Activated CD4-positive, CD25-positive, alpha-beta regulatory T cell treated with anti-CD3 and anti-CD28 coated beads, Interleukin-2, amount 50 U/mL, for 24 hours (primary cell): ENCODE results near the gene DGLUCY.
"Not testable (repeated sequence)": the region's sequence is repeated elsewhere in the genome, so short reads cannot be mapped to it uniquely, and the experiment has no call there.

Source experiments
- ATAC-seq, 2 donors: fragments of 150-1000 bp; cut with Tn5 transposase; one replicate each; pipeline ENCODE4 v1.10.0; 2021; ENCODE audit warnings: mild to moderate bottlenecking in 1 of 2, moderate library complexity in 1 of 2

Gene DGLUCY

DNA sequence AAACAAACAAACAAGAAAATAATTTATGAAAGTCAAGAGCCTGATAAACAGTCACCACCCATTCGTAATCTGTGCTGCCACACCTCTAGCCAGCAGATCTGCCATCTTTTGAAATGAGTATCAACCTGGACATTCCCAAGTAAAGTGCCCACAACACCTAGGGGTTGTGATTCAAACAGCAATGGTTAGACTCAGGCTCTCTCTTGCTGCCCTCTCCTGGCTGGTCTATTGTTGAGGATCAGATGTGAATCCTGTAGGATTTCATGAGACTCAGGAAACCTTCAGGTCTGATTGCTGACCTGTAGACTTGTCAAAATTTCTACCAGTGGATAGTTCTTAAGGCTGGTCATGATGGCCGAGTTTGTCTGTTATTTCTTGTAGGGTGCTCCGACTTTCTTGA, 26.8 kb downstream of the DGLUCY start:
- no peak for ATAC-seq

DNA sequence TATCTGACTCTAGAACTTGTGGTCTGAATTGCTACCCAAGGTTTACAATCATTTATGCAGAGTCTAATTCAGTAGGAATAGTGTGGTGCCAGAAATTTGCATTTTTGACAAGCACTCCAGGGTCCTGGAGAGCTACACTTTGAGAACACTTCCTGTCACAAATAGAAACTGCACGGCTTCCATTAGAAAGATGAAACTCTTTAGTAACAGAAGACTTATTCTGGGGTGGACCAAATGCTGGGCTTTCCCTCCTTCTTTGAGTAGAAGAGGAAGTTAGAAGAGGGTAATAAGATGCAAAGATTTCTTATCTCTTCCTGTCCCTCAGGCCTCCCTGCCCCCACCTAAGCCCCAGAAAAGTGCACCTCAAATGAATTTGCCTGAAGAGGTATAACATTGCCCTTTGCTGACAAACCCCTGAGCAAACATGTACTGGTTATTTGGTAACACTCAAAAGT, 28.4 kb downstream of the DGLUCY start:
- peak in 1 of 2 donors; percentile 39 for ATAC-seq

- no peak for ATAC-seq
Measured at GRCh38 chr14:91143862-91144261, 30.0 kb downstream of the DGLUCY start.

GRCh38 chr14:91144425-91145145, 30.7 kb downstream of the DGLUCY start:
- ATAC-seq, result no peak

- no peak for ATAC-seq
Measured at GRCh38 chr14:91145391-91146160, 31.7 kb downstream of the DGLUCY start.

DNA sequence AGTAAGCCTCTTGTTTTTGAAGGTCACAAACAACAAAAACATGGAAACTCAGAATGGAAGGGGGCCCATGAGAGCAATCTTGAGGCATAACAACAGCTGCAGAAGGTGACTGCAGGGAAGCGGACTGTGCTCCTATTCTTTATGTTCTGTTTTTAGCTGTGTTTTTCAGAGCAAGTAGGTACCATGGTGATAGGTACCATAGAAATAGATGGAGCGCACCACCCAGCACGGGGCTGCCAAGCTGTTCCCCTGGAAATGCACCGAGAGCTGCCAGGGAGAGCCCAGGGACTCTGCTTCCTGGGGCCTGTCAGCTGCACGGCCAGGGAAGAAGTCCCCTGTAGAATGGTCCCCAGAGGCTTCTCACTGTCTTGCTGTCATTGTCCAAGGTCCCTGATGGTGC, 32.8 kb downstream of the DGLUCY start:
- ATAC-seq, result no peak

- no peak for ATAC-seq
Measured at GRCh38 chr14:91149462-91149861, 35.6 kb downstream of the DGLUCY start.

GRCh38 chr14:91152499-91152898, 38.6 kb downstream of the DGLUCY start:
- no peak for ATAC-seq

DNA sequence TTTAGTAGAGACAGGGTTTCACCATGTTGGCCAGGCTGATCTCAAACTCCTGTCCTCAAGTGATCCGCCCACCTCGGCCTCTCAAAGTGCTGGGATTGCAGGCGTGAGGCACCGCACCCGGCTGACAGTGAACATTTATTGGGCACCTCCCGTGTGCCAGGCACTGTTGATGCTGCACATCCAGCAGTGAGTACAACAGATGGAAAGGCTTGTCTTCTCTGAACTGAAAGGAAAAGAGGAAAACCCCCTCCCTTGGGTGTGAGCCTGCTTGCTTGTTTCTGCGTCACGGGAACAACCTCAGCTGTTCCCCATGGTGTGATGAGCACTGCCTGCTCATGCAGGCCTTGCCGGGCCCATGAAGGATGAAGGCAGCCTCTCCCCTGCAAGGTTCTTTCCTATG, 39.5 kb downstream of the DGLUCY start:
- ATAC-seq, result no peak

DNA sequence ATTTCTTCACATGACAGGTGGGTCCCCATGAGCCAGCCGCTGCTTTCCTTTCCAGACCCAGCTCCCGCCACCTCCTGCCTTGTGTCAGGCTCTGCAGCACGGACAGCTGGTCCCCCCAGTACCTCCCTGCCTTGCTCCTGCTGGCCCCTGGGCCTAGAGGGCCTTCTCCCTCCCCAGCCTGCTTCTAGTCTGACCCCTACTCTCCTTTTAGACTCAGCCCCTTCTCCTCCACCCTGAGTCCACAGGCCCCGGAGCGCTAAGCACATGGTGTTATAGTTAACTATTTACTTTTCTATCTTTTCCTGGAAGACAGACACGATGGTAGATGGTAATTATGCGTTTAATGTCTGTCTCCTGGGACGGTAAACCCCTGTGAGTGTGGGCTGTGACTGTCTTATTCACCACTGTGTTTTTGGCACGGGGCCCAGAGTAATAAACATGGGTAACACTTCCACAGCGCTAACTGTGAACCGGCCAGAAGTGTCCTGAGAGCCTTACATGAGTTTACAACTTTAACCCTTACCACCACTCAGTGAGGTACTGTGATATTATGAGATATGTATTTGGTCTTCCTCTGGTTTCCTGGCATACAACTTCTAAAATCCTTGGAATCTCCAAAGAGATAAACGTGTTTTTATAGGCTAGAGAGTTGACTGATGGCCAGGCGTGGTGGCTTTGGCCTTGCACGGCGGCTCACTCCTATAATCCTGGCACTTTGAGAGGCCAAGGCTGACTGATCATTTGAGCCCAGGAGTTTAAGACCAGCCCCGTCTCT, 41.2 kb downstream of the DGLUCY start:
- ATAC-seq, result peak; percentile 58 to 75

- ATAC-seq, result no peak
Measured at GRCh38 chr14:91155626-91156089, 41.8 kb downstream of the DGLUCY start.

GRCh38 chr14:91156142-91156666, 42.3 kb downstream of the DGLUCY start:
- not testable (repeated sequence) for ATAC-seq

- not testable (repeated sequence) for ATAC-seq
Measured at GRCh38 chr14:91156877-91157276, 43.0 kb downstream of the DGLUCY start.

DNA sequence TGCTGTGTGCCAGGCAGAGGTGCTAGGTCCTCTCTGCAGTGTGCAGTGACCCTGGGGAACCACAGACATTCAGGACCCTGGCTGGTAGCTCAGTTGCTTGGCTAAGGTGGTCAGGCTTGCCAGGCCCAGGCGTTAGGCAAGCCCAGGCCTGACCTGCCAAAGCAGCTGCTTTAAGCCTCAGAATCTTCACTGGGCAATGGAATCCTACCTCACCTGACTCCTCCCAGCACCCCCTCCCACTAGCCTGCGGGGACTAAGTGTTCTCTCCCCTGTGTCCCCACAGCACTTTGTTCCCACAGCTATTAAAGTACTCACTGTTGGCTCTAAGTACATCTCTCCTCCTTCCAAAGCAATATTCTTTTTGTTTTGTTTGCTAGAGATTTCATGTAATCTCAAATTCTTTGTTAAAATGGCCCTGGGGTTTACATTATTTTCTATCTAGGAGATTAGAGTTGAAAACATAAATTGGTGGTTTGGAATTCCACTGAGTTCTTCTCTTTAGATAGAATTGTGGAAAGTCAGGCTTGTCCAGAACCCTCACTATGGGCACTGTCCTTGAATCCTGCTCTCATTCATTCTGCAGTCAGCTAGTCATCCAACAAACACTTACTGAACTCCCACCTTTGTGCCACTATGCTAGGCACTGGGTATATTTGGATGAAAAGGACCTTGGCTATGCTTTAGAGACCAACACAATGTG, 44.4 kb downstream of the DGLUCY start:
- ATAC-seq, result no peak

GRCh38 chr14:91159182-91159581, 45.3 kb downstream of the DGLUCY start:
- ATAC-seq, result no peak

- no peak for ATAC-seq
Measured at GRCh38 chr14:91159906-91160305, 46.0 kb downstream of the DGLUCY start.

- ATAC-seq, result no peak
Measured at GRCh38 chr14:91163316-91163715, 49.4 kb downstream of the DGLUCY start.

- no peak for ATAC-seq
Measured at GRCh38 chr14:91164676-91165075, 50.8 kb downstream of the DGLUCY start.

DNA sequence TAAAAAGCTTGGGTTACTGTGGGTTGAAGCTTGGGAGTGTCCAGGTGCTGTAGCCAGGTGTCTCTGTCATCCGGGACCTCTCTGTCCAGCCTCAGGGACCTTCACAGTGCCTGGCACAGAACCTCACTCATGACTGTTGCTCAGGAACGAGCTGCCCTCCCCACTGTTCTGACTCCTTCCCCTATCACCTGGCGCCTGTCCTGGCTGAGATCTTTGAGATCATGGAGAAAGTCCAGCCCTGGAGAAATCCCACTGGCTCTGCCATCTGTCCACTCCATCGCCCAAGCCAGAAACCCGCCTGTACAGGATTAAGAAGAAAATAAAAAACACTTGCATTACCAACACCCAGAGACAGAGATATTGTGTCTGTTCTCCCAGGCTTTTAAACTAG, 53.5 kb downstream of the DGLUCY start:
- no peak for ATAC-seq

DNA sequence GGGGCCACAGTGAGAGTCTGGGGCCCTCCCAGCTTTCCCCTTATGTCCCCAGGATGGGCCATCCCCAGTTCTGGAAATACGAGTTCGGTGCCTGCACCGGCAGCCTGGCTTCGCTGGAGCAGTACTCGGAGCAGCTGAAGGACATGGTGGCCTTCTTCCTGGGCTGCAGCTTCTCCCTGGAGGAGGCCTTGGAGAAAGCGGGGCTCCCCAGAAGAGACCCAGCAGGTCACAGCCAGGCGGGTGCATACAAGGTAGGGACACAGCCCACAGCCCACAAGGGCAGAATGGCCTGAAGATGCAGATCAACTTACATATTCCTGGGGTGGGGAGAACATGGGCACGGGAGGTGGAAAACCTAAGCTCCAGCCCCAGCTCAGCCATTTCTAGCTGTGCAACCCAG, 56.1 kb downstream of the DGLUCY start:
- ATAC-seq, result no peak

DNA sequence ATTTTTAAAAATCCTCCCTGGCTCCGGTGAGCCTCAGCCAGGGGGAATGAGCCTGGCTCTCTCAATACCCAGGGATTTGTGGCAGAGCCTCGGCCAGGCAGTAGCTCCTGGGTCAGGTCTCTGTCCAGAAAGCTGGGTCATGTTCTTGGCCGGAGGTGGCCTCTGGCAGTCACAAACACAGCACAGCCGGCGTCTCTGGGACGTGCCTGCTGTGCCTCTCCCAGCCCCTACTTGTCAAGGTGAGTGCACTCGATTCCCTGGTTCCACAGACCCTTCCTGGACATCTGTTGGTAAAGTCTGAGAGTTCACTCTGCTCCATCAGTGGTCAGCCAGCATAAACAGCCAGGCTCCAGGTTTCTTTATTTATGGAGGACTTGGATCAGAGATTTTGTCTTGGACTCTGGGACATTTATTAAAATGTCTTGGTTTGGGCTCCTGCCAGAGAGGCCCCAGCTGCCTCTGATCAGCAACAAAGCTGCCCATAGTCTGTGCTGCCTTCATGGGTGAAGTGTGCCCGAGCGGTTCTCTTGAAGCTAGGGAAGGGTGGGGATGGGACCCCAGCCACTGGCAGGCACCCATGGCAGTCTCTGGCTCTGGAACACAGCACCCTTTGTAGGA, 56.7 kb downstream of the DGLUCY start:
- ATAC-seq, result no peak

GRCh38 chr14:91171291-91171690, 57.4 kb downstream of the DGLUCY start:
- no peak for ATAC-seq
